GM12891 (cell line): ENCODE data around the gene PYGM.

Experiments
- POLR2A ChIP-seq: IDR thresholded peaks from 2 replicates; pipeline ENCODE4 v1.6.1; 2011; ENCODE audit warnings: low read depth, low read length, control low read depth
- POLR2AphosphoS5 ChIP-seq: IDR thresholded peaks from 2 replicates; pipeline ENCODE4 v1.6.1; 2011; ENCODE audit warnings: low read depth, low read length, control low read depth
- TAF1 ChIP-seq: IDR thresholded peaks from 2 replicates; pipeline ENCODE4 v1.6.1; 2011; ENCODE audit warnings: low read depth, low read length, control low read depth

DNA sequence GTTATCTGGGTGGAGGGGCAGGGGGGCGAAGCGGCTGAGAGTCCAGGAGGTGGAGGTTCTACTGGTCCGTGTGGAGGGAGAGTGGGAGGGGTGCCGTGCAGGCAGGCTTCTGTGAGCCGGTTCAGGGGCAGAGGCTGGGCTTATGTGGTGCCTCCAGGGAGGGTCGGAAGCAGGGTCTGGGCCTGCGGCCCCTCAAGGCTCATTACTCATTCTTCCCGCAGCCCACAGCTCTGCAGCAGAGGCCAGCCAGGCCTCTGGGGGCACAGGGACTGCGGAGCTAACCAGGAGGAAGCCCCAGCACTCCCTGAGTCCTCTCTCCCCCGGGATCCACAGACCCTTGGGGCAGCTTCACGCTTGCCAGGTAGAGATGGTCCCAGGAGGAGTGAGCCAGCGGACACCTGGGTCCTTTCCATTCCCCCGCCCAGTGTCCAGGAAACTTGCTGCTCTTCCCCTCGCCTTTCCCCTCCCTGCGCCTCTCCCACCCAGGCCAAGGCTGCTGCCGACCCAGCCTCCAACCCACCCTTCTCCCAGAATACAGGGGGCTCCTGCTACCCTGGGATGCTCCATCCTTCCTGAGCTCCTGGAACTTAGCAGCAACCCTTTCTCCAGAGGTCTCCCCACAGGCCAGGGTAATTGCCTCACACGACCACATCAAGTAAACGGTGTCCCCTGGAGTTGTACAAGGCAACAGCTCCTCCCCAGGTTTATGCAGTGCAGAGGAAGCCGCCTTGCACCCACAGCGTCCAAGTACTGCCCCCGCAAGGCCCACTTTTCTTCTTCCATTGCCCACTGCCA lies 43.1 kb downstream of the PYGM start:
- TF ChIP-seq POLR2A (no peak), POLR2AphosphoS5 (no peak), TAF1 (no peak)
